MV-4-11 (cell line): ENCODE results near the gene CKMT1B.
A peak's percentile ranks its signal among the peaks of the same experiment; 100 is the strongest.
"Not testable (repeated sequence)": the region's sequence is repeated elsewhere in the genome, so short reads cannot be mapped to it uniquely, and the experiment has no call there.

ENCODE experiments used
- DNase-seq: peaks from one replicate; lab custom pipeline; 2025; lab: John Stamatoyannopoulos, UW

Gene CKMT1B

GRCh38 chr15:43593328-43594190, at the start of gene CKMT1B:
TSS of gene CKMT1B (plus strand) at chr15:43594027. CDS start at chr15:43594219, 192 bp downstream.
- not testable (repeated sequence) for DNase-seq

GRCh38 chr15:43544266-43544665, 49.6 kb upstream of the CKMT1B start:
- no peak for DNase-seq

GRCh38 chr15:43545426-43545825, 48.4 kb upstream of the CKMT1B start:
- no peak for DNase-seq

- DNase-seq, result no peak
These were observed 46.3 kb upstream of the CKMT1B start for GRCh38 chr15:43547539-43547938.

GRCh38 chr15:43550527-43551363, 43.1 kb upstream of the CKMT1B start:
- no peak for DNase-seq

GRCh38 chr15:43552256-43552655, 41.6 kb upstream of the CKMT1B start:
- no peak for DNase-seq

- no peak for DNase-seq
These were observed 40.8 kb upstream of the CKMT1B start for GRCh38 chr15:43552986-43553385.

GRCh38 chr15:43562753-43563152, 31.1 kb upstream of the CKMT1B start:
- not testable (repeated sequence) for DNase-seq

GRCh38 chr15:43563793-43564192, 30.0 kb upstream of the CKMT1B start:
- not testable (repeated sequence) for DNase-seq

- DNase-seq, result not testable (repeated sequence)
These were observed 27.2 kb upstream of the CKMT1B start for GRCh38 chr15:43566615-43567014.

GRCh38 chr15:43574607-43575006, 19.2 kb upstream of the CKMT1B start:
- not testable (repeated sequence) for DNase-seq

- not testable (repeated sequence) for DNase-seq
These were observed 3.9 kb upstream of the CKMT1B start, which contains the start of gene PPIP5K1 for GRCh38 chr15:43589778-43590466. TSS of gene PPIP5K1 (minus strand) at chr15:43590208. CDS start at chr15:43584504, 5,704 bp downstream.

- DNase-seq, result not testable (repeated sequence)
These were observed 986 bp upstream of the CKMT1B start for GRCh38 chr15:43592841-43593240.

GRCh38 chr15:43599131-43599530, 5.3 kb downstream of the CKMT1B start:
- not testable (repeated sequence) for DNase-seq

- DNase-seq, result not testable (repeated sequence)
These were observed 6.4 kb downstream of the CKMT1B start for GRCh38 chr15:43600200-43600599.

- not testable (repeated sequence) for DNase-seq
These were observed 8.4 kb downstream of the CKMT1B start for GRCh38 chr15:43602233-43602632.

GRCh38 chr15:43617750-43618149, 23.9 kb downstream of the CKMT1B start:
- DNase-seq, result not testable (repeated sequence)

GRCh38 chr15:43618700-43619099, 24.9 kb downstream of the CKMT1B start, which contains the start of gene STRC:
TSS of gene STRC (minus strand) at chr15:43618800. CDS start at chr15:43618722, 78 bp downstream.
- not testable (repeated sequence) for DNase-seq

GRCh38 chr15:43622068-43622799, 28.4 kb downstream of the CKMT1B start:
- DNase-seq, result peak; percentile 25

GRCh38 chr15:43625106-43625505, 31.3 kb downstream of the CKMT1B start:
- DNase-seq, result no peak

- not testable (repeated sequence) for DNase-seq
These were observed 33.1 kb downstream of the CKMT1B start for GRCh38 chr15:43626937-43627336.
